ENCODE results near the gene EMILIN1.
"Not testable (repeated sequence)": the region's sequence is repeated elsewhere in the genome, so short reads cannot be mapped to it uniquely, and the experiment has no call there.

Gene EMILIN1

DNA sequence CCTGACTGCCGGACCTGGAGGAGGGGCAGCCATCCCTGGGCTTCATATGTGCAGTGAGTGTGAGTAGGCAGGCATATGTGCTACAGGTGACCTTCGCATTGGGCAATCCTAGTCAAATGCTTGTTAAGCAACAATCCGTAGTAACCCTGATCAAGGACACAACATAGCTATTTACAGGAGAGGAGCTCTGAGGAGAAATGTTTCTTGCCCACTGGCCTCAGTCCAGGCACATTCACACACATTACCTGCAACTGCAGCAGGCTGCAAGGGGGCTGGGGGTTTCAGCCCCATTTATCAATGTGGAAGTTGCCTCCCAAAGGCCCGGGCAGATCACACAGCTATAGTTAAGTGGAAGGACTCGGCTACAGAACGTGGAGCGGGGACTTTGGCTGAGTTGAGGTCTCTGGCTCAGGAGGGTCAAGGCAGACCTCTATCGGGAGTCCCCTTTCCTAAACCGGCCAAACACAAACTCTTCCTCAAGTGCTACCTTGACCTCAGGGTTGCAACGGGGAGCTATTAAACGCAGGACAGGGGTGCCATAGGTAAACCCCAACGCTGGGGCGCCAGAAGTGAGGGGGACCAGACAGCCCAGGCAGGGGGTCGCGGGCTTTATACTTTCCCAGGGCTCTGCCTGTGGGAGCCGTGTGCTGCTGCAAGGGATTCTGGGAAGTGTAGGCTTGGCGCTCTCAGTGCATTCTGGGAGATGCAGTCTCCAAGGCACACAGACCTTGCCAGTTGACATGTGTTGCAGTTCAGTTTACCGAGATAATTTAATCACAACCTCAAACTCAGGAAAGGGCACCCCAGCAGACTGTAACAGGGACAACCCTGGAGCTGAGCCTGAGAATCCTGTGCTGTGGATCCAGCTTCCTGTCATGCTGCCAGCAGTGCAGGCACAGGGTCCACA lies 17.6 kb downstream of the EMILIN1 start:
- DNase-seq, result peak; percentile 67

DNA sequence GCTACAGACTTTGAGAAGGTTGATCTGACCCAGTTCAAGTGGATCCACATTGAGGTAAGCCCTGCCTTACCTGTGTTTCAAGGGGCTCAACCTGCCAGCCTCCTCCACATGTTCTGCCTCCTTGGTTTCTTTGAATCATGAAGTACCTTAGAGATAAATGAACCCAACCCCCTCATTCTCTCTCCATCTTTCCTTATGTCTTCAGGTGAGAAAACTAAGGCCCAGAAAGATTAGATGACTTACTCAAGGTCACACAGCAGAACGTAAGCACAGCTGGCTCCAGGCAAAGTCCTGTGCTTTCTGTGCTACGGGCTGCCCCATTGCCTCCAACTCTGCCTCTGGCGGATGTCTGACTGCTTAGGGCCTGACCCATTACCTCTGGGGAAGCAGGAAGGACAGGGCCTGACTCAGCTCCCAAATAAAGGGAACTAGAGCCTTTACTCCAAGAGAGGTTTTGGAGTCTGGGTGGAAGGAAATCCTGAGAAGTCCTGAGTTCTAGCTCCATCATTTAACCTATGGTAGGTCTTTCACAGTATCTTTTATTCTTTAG lies 18.4 kb downstream of the EMILIN1 start:
- DNase-seq, result no peak

DNA sequence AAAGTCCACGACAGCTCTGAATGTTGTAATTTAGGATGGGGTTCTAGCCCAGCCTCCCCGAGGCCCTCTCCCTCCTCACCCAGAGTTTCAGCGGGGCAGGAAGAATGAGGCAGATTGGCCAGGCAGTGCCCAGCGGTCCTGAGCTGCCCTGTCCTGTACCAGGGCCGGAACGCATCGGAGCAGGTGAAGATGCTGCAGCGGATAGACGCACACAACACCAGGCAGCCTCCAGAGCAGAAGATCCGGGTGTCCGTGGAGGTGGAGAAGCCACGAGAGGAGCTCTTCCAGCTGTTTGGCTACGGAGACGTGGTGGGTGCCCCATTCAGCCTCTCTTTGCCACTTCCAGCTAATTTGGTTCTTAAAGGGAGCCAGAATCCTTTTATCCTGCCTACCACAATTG lies 18.9 kb downstream of the EMILIN1 start:
- no peak for DNase-seq

DNA sequence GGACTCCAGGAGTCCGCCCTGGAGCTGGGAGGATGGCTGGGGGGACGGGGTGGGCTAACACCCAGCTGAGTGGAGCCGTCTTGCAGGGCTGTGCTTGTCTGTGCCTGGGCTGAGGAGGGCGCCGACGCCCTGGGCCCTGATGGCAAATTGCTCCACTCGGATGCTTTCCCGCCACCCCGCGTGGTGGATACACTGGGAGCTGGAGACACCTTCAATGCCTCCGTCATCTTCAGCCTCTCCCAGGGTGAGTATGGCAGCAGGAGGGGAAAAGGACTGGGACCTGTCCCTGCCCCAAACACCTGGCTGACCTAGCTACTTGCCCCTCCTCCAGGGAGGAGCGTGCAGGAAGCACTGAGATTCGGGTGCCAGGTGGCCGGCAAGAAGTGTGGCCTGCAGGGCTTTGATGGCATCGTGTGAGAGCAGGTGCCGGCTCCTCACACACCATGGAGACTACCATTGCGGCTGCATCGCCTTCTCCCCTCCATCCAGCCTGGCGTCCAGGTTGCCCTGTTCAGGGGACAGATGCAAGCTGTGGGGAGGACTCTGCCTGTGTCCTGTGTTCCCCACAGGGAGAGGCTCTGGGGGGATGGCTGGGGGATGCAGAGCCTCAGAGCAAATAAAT lies 21.0 kb downstream of the EMILIN1 start:
- no peak for DNase-seq

DNA sequence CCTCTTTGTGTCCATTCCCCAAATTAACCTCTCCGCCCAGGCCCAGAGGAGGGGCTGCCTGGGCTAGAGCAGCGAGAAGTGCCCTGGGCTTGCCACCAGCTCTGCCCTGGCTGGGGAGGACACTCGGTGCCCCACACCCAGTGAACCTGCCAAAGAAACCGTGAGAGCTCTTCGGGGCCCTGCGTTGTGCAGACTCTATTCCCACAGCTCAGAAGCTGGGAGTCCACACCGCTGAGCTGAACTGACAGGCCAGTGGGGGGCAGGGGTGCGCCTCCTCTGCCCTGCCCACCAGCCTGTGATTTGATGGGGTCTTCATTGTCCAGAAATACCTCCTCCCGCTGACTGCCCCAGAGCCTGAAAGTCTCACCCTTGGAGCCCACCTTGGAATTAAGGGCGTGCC lies 21.6 kb downstream of the EMILIN1 start:
- DNase-seq, result no peak

DNA sequence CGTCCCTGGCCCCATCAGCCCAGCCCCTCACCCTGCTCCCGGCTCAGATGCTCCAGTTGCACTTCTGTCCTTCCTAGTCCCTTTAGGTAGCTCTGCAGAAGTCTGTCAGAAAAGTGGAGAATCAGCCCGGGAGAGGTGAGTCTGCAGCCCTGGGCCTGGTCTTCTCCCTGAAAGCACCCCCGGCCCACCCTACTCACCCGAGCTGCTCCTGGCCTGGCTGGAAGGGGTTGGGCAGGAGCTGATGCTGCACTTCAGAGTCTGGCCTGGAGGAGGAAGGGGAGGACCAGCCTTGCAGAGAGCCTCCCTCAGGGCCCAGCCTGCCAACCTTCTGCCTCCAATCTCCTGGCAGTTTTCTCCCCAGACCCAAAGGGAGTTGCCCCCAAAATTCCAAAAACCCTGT lies 23.9 kb downstream of the EMILIN1 start:
- DNase-seq, result no peak

DNA sequence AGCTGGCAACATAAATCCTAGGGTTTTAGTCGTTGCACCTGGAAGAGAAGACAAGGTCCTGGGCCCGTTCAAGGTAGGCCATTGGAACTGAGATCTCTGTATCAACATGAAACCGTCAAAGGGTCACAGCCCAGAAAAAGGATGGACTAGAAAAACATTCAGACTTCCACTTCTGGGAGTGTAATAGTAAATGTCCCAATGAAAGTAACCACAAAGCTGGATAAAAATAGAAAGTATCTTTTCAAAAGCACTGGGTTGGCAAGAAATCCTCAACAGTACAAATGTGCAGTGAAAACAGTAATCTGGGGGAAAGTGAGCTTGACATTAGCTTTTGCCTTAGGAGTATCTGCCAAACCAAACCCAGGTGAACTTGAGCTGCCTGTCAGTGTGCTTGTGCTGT lies 27.6 kb downstream of the EMILIN1 start:
- DNase-seq, result no peak

DNA sequence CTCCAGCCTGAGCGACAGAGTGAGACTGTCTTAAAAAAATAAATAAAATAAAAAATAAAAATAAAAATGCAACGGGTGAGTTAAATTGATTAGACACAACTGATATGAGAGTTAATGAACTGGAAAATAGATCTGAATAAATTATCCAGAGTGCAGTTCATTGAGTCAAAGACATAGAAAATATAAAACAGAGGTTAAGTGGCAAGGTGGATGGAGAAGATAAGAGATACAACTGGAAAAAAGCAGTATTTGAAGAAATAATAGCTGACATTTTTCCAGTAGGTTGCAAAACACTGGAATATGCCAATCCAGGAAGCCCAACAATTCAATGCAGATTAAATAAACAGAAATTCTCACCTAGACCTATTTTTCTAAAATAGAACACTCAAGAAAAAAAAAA lies 29.8 kb downstream of the EMILIN1 start:
- no peak for DNase-seq

DNA sequence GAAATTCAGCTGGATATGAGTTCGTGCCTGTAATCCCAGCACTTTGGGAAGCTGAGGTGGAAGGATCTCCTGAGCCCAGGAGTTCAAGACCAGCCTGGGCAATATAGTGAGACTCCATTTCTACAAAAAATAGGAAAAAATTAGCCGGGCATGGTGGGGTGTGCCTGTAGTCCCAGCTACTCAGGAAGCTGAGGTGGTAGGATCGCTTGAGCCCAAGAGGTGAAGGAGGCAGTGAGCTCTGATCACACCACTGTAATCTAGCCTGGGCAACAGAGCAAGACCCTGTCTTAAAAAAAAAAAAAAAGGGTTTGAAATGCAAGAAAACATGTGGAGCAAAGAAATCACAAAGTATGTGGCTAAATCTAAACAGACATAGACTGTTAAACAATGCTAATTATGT lies 30.7 kb downstream of the EMILIN1 start:
- no peak for DNase-seq

DNA sequence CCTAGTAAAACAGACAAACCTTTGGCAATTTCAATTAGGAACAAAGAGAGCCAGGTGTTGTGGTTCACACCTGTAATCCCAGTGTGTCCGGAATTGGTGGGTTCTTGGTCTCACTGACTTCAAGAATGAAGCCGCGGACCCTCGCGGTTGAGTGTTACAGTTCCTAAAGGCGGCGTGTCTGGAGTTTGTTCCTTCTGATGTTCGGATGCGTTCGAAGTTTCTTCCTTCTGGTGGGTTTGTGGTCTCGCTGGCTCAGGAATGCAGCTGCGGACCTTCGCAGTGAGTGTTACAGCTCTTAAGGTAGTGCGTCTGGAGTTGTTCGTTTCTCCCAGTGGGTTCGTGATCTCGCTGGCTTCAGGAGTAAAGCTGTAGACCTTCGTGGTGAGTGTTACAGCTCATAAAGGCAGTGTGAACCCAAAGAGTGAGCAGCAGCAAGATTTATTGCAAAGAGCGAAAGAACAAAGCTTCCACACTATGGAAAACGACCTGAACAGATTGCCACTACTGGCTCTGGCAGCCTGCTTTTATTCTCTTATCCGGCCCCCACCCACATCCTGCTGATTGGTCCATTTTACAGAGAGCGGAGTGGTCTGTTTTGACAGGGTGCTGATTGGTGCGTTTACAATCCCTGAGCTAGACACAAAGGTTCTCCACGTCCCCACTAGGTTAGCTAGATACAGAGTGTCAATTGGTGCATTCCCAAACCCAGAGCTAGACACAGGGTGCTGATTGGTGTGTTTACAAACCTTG lies 32.4 kb downstream of the EMILIN1 start:
- not testable (repeated sequence) for DNase-seq

DNA sequence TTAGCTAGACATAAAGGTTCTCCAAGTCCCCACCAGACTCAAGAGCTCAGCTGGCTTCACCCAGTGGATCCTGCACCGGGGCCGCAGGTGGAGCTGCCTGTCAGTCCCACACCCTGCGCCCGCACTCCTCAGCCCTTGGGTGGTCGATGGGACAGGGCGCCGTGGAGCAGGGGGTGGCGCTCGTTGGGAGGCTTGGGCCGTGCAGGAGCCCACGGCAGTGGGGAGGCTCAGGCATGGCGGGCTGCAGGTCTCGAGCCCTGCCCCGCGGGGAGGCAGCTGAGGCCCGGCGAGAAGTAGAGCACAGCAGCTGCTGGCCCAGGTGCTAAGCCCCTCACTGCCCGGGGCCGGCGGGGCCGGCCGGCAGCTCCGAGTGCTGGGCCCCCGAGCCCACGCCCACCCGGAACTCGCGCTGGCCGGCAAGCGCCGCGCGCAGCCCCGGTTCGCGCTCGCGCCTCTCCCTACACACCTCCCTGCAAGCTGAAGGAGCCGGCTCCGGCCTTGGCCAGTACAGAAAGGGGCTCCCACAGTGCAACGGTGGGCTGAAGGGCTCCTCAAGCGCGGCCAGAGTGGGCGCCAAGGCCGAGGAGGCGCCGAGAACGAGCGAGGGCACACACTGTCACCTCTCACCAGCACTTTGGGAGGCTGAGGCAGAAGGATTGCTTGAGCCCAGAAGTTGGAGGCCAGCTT lies 33.1 kb downstream of the EMILIN1 start:
- not testable (repeated sequence) for DNase-seq

DNA sequence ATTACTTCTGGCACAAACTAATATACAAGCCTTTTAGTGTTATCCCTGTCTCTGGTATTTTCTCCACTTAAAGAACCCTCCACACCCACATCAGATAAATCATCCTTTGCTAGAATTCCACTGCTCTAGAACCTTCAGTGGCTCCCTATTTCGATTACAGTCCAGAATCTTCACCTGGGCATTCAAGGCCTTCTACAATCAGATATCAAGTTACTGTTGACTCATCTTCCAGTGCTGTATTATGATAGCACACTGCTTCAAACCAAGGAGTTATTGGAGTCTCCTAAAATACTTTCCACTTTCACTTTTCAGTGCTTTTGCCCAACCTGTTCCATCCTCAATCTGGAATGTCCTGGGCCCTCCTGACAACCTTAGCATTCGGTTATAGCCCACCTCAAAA lies 37.1 kb downstream of the EMILIN1 start:
- no peak for DNase-seq

DNA sequence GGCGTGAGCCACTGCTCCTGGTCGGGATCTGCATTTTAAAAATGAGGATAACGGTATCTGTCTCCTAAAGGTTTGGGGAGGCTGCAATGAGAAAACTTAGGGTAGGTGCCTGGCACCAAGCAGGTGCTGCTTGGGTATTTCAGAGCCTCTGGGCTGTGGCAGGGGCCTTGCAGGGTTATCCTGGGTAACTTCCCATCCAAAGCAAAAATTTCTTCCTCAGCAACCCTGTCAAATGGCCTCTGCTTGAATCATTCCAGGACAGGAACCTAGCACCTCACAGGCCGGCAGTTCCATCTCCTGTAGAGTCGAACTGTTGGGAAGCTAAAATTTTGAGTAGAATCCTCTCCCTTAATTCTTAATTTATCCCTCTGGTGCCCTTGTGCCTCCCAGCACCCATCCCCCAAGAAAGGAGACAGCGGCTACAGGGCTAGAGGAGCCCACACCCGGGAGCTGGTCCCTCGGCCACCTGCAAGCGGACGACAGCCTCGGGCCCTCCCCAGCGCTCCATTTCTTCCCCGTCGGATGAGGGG lies 39.6 kb downstream of the EMILIN1 start:
- DNase-seq, result no peak

DNA sequence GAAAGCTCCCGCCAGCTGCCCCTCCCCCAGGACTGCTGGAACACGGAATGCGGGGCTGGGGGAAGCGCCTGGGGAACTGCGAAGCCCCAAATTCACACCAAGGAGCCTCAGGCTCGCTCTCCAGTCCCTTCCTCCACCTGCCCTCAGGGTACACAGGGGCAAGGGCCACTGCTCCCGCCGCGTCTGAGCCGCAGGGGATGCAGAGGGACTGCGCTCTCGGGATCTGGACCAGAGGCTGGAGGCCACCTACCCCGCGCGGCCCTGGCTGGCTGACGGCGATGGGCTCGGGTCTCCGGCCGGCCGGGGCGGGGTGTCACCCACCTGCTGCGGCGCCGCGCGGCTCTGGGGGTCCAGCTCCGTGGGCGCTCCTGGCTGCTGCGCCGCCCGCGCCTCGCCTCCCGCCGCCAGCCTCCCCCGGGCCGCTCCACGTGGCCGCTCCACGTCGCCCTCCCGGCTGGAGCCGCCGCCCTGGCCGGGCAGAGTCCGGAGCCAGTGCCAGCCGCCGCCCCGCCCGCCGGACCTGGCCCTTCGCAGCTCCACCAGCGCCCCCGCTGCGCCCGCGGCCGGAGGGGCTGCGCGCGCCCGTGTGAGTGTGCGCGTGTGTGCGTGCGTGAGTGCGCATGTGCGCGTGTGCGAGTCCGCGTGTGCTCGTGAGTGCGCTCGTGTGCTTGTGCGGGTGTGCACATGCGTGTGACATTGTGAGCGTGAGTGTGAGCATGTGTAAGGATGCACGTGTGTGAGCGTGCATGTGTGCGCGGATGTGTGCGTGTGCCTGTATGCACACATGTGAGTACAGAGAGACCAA lies 40.3 kb downstream of the EMILIN1 start, which contains the start of gene CGREF1:
Gene CGREF1 (minus strand): TSS at position 604 of the 805 bp plus-strand sequence. CDS start 14,762 bp downstream, outside the sequence.
- DNase-seq, result peak; percentile 41

DNA sequence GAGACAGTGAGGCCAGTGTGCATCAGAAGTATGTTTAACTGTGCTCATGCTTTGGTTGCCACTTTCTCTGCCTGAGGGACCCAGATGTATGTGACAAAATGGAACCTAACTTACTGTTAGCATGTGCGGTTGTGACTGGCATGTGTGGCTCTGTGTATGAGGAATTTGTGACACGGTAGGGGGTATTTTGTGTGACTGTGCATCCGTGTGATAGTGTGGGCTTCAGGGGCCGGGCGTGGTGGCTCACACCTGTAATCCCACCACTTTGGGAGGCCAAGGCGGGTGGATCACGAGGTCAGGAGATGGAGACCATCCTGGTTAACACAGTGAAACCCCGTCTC lies 40.9 kb downstream of the EMILIN1 start:
- DNase-seq, result not testable (repeated sequence)

DNA sequence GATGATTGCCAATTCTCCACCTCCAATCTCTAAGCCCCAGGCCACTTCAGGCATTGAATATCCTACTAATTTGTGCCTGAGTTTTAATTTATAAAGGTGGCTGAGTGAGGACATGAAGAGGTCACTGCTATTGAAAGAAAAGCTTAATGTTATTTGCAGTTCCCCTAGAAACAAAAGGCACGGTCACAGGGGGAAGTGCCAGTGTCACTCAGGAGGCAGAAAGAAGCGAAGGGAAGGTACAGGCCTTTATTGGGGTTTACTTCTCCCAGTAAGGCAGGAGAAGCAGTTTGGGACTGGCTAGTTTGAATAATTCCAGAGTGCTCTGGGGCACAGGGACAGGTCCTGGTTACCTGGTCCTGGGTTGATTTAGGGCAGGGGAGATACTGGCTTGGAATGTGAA lies 43.5 kb downstream of the EMILIN1 start:
- no peak for DNase-seq

DNA sequence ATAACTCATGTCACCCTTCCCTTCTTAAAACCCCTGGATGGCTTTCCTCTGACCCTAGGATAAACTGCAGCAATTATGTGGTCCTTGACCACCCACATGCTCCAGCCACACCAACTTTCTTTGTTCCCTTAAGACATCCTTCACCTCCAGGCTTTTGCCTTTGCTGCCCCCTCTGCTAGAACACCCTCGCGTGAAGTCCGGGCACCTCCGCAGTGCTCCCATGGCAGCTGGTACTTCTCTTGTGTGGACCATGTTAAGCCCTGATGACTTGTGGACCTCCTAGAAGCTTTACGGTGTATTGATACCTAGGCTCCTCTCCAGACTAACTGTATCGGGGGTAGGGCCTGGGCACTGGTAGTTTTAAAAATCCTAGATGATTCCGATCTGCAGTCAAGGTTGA lies 44.4 kb downstream of the EMILIN1 start:
- DNase-seq, result no peak

DNA sequence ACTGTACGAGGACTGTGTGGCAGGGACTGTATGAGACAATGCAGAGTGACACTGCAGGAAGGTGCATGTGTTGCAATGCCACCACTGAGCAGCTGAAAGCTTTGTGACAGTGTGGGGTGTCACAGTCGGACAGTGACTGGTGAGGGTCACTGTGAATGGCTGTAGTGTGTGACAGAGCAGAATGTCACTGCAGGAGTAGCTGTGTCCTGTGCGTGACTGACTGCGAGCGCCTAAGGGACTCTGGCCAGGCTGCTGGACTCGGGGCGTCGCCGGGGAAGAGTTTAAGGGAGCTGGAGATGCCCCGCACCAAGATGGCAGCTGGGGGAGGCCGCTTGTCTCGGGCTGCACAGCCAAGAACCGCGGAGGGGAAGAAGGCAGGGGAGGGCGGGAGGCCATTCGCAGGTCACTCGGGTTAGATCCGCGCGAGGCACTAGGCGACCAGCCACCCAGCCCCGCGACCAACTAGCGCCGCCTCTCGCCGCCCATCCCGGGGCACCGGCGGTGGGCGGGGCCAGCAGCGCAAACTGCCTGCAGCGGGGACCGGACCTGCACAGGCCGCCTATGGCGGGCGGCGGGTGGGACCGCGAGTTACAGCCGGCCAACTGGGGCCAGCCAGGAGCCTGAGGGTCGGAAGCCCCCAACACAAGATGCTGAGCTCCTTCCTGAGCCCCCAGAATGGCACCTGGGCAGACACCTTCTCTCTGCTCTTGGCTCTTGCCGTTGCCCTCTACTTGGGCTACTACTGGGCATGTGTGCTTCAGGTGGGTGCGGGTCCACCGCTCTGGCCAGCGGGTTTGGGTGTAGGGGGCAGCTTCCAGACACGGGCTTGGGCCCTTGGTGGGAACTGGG lies 45.1 kb downstream of the EMILIN1 start, which contains the start of gene ABHD1:
Gene ABHD1 (plus strand): TSS at position 514 of the 849 bp plus-strand sequence. CDS start 134 bp downstream, at position 648.
- peak; percentile 75 for DNase-seq

DNA sequence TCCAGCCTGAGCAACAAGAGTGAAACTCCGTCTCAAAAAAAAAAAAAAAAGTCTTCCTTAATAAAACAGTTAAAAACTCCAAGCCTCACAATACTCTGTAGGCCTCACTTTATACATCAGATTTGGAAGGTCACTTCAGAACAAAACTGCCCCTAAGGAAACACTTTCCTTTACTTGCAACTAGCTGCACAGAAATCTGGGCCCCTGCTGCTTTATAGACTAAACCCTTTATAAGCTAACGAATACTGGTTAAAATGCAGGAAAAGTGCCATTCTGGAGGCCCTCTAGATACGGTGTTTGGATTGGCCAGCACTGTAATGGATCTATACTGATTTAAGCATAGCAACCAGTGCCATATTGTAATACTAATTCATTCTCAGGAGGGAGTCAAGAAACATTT lies 46.7 kb downstream of the EMILIN1 start:
- DNase-seq, result no peak

DNA sequence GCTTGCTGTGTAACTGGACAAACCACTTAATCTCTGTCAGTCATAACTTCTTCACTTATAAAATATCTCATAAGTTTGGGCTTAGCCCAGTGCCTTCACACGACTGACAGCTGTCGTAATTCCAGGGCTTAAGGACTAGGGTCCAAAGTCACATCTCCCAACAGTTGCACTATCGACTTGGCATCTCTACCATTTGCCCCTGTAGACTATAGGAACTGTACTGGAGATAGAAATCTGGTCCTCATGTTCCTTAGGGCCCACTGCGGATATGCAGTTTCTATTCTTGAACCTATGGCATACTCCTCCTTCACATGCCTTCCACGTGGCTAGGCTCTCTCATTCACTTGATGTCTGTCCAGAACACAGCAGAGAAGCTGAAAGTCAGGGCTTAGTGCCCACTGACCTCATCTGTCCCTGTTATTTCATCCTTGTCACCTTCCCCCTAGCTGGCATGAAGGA lies 47.9 kb downstream of the EMILIN1 start:
- DNase-seq, result no peak

Data from stimulated activated CD8-positive, alpha-beta memory T cell treated with anti-CD3 and anti-CD28 coated beads, Interleukin-4, amount 100 ng/mL, for 48 hours (primary cell).